Inferior parietal cortex (tissue), 1 donor: ENCODE measurements around the gene RIC3.

ENCODE experiments used
- DNase-seq: peaks from one replicate; pipeline ENCODE4 v3.0.0-alpha.2; 2016; ENCODE audit errors: extremely low spot score

The RIC3 gene

DNA sequence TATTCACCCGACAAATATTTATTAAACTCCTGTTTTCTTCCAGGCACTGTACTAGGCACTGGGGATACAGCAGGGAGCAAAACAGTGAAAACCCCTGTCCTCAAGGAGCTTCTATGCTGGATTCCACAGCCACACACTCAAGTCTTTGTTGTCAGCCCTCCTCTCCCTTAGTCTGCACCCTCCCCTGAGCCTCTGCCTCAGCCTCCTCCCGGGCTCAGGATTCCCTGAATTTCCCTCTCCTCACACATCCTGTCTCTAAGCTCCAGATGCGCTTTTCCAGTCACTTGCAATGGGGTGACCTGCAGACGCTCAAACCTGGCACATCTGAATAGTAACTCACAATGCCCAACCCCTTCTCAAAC is 101.3 kb downstream of the RIC3 start:
- no peak for DNase-seq

- DNase-seq: no peak
These were observed 101.8 kb downstream of the RIC3 start for GRCh38 chr11:8066911-8067455.

- no peak for DNase-seq
These were observed 102.6 kb downstream of the RIC3 start for GRCh38 chr11:8066036-8066910.

DNA sequence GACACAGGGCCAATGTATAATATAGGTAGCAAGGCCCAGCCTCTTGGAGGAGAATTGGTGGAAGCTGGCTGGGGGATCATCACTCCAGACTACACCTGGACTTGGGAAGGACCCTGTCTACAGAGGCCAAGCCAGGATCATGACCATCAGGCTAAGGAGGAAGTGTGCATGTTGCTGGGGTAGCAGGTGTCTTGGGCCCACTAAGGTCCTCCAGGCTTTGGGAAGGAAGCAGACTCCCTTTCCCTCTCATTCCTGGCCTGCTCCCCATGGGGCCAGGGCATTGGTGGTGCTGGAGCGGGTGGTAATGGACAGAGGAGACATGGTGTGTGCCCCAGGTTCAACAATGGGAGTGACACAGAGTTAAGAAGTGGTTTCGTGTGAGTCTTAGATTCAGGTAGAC is 103.8 kb downstream of the RIC3 start:
- no peak for DNase-seq

DNA sequence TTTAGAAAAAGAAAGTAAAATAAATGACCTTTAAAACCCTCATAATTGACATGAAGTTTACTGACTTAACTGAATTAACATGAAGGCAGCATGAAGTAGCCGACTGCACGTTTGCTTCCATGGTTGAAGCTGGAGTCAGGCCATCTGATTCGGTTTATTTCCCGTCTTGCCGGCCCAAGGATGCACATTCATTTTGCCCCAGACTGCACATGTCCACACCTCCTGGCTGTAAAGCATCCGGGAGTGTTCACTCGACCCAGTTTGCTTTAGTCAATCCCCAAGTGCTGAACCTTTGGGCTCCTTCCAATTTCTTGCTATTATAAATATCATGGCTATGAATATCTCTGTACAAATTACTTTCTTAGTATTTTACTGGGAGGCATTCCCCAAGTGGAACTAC is 105.5 kb downstream of the RIC3 start:
- DNase-seq: no peak

GRCh38 chr11:8062781-8063257 is 106.0 kb downstream of the RIC3 start:
- no peak for DNase-seq

DNA sequence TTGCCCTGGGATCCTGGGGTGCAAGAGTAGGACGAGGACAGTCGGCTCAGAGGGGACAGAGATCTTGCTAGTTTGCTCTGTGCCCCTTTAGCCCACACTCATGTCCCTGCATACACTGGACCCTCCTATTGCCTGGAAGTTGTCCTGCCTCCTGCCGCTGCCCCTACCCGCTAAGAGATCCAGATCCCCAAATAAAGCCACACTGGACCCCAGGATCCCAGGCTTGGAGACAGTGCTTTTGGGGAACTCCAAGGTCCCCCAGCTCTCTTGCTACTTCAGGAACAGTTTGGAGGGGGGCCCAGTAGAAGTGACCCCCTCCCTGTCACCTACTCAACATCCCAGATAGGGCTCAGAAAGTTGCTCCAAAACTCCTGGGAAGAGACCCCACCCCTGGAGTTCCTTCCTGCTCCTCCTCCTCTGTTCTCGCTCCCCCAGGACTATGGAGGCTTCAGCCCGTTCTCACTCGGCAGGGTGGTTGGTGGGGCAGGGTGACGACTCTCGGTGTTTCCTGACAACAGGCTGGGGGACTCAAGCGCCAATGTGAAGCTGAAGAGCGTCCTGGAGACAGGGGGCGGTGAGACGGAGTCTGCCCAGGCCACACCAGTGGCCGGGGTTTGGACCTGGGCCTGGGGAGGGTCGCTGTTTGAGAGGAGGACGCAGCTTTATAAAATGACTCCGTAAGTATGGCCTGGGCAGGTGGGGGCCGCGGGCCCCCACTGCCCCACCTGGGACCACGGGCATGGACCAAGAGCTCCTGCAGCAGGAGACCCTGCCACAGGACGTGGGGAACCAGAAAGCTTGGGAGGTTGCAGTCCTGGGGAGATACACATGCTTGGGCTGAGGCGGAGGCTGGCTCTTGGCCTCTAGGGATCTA is 107.0 kb downstream of the RIC3 start:
- no peak for DNase-seq

DNA sequence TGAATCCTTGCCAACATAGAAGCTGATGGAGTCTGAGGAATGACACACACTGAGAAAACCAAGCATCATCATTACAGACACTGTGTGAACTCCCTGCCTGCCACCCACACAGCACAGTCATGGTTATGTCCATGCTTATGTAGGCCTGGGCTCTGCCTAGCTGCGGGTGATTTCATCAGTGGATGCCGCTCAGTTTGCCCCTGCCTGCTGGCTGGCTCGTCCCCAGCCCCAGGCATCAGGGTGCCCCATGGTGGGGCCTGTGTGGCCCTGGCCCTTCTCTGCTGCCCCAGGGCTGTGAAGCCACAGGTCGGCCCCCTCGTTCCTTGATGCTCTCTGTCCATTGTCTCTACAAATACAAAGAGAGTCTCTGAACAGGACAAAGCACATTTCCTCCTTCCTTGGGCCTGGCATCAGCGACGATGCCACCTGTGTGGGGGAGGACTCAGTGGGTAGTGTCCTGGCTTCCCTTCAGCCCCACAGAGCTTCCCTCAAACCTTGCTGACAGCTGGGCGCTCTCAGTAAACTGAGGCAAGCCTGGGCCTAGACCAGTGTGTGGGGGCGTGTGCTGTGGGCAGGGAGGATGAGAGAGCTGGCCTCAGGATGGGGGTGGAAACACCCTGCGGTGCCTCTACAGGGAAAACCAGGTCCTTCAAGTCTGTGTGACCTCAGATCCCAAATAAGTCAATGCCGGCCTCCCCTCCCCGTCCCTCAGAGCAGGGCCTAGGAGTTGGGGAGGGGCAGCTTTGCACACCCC is 107.8 kb downstream of the RIC3 start:
- no peak for DNase-seq

DNA sequence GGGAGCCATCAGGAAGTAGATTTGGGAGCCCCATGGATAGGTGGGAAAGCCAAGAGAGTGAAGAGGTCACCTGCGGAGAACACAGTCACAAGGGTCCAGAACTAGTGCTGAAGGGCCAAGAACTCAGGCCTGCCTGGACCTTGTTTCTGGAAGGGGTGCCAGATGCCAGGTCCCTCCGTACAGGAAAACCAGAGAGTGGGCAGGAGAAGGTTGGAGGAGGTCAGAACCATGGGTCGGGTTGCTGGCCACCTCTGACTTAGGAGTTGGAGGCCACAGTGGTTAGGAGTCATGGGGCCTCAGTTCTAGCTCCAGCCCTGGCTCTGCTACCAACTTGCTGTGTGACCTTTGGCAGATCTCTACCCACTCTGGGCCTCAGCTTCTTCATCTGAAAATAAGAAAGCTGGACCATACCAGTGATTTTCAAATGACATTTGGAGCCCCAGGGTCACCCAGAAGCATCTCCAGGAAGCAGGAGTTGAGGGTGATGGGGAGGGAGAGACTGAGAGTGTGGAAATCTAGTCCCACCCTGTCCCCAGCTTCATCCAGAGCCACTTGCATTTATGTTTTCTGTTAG is 108.6 kb downstream of the RIC3 start:
- no peak for DNase-seq

DNA sequence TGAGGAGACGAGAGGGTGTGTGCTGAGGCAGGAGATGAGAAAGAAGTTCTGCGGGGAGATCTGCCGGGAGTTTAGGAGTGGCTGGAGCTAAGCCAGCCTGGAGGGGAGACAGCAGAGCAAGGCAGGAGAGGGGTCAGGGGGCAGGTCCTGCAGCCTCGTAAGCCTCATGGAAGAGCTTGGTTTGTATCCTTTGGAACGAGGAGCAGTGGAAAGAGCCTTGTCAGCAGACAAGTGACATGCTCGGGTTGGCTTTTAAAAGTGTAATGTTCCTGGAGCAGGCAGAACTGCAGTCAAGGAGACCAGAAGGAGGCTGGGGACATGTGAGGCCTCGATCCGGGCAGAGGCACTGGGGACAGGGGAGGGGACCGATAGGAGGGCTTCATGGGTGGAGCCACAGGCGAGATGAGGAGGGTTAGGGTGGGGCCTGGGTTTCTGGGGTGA is 109.2 kb downstream of the RIC3 start:
- DNase-seq: no peak

DNA sequence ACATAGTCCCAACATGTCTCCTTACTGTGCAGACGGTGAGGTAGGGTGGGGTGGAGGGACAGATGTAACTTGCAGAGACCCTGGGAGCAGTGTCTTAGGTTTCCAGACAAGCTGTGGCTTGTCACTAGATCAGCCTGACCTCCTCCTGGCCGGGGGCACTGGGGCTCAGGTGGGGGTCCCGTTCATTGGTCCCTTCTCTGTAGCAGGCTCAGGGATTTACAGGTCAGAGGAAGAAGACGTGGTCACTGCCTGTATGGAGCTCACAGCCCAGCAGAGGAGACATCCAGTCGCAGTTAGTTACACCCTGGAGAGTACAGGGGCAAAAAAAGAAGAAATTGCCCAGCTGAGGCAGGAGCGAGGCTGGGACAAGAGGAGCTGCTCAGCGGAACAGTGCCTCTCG is 109.8 kb downstream of the RIC3 start:
- DNase-seq: no peak

DNA sequence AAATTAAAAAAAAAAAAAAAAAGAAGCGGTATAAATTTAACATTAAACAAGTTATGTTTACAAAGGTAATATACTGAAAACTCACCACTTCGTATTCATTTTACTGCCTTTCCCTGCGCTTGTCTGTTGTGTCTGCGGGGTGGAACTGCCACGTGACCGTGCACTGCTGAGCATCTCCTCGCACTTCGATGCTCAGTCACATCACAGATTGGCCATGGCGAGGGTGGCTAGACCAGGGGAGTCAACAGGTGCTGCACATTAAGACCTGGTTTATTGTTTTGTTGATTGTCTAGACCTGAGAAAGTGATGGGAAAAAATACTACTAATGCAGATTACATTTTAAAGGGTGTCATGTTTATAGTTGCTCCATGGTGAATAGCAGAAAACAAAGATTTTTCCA is 110.6 kb downstream of the RIC3 start:
- DNase-seq: no peak

DNA sequence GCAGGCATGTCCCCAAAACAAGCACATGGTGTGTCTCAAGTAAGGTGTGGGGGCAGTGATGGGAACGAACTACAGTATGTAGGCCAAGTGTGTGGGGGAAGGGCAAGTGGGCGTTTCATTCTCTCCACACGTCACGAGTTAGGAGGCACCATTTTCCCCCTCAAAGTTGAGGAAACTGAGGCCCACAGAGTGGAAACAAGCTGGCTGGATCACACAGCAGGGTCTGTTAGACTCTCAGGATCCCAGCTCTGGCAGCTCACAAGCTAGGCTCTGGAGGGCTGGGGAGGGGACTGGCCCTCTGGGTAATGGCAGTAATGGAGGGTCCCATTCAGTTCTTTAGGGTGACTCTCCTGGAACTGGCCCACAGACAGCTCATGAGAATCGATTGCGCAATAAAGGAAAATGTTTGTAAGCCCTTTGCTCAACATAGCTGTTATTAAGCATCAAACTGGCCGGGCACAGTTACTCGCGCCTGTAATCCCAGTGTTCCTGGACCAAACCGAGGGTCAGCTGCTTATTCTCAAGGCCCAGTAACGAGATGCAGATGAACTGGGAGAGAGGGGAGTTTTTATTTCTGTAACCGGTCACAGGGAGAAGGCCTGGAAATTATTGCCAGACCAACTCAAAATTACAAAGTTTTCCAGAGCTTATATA is 111.9 kb downstream of the RIC3 start:
- DNase-seq: no peak
